Neural cell (in vitro differentiated cells): Measurements from ENCODE around the gene MAPK1IP1L.

Source experiments
- EP300 ChIP-seq: fragments of 450-650 bp; conservative IDR thresholded peaks from 2 replicates; pipeline ENCODE4 v1.6.1; 2014; ENCODE audit warnings: antibody characterized with exemption, mild to moderate bottlenecking, moderate library complexity; ENCODE audit not compliant: poor library complexity, severe bottlenecking
- EZH2 ChIP-seq: fragments of 200-600, 300-800 bp; shearing (Covaris generic), sonication (generic); IDR thresholded peaks from 2 replicates; pipeline ENCODE4 v1.6.1; 2014; ENCODE audit warnings: antibody characterized with exemption, low read length, borderline replicate concordance, mild to moderate bottlenecking; ENCODE audit not compliant: insufficient read depth, poor library complexity, severe bottlenecking
- MXI1 ChIP-seq: fragments of 450-650 bp; conservative IDR thresholded peaks from 2 replicates; pipeline ENCODE4 v1.6.1; 2014; ENCODE audit warnings: antibody characterized with exemption, mild to moderate bottlenecking; ENCODE audit not compliant: poor library complexity, severe bottlenecking
- POLR2AphosphoS5 ChIP-seq: IDR thresholded peaks from 2 replicates; pipeline ENCODE4 v1.6.1; 2012
- RAD21 ChIP-seq: fragments of 450-650 bp; conservative IDR thresholded peaks from 2 replicates; pipeline ENCODE4 v1.6.1; 2014; ENCODE audit warnings: antibody characterized with exemption, mild to moderate bottlenecking, moderate library complexity
- SMC3 ChIP-seq: fragments of 450-650 bp; conservative IDR thresholded peaks from 2 replicates; pipeline ENCODE4 v1.6.1; 2014; ENCODE audit warnings: antibody characterized with exemption, mild to moderate bottlenecking, moderate library complexity; ENCODE audit not compliant: poor library complexity
- TAF1 ChIP-seq: IDR thresholded peaks from 2 replicates; pipeline ENCODE4 v1.6.1; 2012; ENCODE audit warnings: low read depth
- TF ChIP-seq, protein P1 (sequence below): fragments of 450-650 bp; IDR thresholded peaks from 2 replicates; pipeline ENCODE4 v1.5.1; 2014; ENCODE audit warnings: antibody characterized with exemption, mild to moderate bottlenecking, moderate library complexity; ENCODE audit not compliant: poor library complexity, severe bottlenecking
- TF ChIP-seq, protein P2 (sequence below): IDR thresholded peaks from 2 replicates; pipeline ENCODE4 v1.6.1; 2012; ENCODE audit warnings: borderline replicate concordance

DNA sequence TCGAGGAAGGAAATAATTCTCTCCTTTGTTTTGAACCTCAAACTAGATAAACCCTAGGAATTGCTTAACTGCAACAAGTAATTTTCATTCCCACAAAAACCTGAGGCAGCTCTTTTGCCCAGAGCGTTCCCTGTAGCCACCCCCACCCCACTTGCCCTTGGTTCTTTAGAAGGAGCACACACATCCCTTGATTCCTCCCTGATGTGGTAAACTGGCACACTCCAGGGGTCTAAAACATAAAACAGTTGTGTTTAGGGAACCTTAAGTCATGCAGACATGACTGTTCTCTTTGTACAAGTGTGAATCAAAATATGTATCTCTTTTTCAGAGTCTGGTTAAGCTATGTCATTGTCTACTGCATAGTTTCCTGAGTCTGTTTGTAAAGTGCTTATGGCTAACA is 14.0 kb downstream of the MAPK1IP1L start:
- TF ChIP-seq, protein P1, sequence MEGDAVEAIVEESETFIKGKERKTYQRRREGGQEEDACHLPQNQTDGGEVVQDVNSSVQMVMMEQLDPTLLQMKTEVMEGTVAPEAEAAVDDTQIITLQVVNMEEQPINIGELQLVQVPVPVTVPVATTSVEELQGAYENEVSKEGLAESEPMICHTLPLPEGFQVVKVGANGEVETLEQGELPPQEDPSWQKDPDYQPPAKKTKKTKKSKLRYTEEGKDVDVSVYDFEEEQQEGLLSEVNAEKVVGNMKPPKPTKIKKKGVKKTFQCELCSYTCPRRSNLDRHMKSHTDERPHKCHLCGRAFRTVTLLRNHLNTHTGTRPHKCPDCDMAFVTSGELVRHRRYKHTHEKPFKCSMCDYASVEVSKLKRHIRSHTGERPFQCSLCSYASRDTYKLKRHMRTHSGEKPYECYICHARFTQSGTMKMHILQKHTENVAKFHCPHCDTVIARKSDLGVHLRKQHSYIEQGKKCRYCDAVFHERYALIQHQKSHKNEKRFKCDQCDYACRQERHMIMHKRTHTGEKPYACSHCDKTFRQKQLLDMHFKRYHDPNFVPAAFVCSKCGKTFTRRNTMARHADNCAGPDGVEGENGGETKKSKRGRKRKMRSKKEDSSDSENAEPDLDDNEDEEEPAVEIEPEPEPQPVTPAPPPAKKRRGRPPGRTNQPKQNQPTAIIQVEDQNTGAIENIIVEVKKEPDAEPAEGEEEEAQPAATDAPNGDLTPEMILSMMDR: no peak
- TF ChIP-seq RAD21: no peak
- TF ChIP-seq EP300: no peak
- TF ChIP-seq POLR2AphosphoS5: no peak
- TF ChIP-seq TAF1: no peak
- TF ChIP-seq, protein P2, sequence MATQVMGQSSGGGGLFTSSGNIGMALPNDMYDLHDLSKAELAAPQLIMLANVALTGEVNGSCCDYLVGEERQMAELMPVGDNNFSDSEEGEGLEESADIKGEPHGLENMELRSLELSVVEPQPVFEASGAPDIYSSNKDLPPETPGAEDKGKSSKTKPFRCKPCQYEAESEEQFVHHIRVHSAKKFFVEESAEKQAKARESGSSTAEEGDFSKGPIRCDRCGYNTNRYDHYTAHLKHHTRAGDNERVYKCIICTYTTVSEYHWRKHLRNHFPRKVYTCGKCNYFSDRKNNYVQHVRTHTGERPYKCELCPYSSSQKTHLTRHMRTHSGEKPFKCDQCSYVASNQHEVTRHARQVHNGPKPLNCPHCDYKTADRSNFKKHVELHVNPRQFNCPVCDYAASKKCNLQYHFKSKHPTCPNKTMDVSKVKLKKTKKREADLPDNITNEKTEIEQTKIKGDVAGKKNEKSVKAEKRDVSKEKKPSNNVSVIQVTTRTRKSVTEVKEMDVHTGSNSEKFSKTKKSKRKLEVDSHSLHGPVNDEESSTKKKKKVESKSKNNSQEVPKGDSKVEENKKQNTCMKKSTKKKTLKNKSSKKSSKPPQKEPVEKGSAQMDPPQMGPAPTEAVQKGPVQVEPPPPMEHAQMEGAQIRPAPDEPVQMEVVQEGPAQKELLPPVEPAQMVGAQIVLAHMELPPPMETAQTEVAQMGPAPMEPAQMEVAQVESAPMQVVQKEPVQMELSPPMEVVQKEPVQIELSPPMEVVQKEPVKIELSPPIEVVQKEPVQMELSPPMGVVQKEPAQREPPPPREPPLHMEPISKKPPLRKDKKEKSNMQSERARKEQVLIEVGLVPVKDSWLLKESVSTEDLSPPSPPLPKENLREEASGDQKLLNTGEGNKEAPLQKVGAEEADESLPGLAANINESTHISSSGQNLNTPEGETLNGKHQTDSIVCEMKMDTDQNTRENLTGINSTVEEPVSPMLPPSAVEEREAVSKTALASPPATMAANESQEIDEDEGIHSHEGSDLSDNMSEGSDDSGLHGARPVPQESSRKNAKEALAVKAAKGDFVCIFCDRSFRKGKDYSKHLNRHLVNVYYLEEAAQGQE: no peak
- no peak for TF ChIP-seq EZH2
- TF ChIP-seq MXI1: no peak
- TF ChIP-seq SMC3: no peak
